CD4-positive, CD25-positive, alpha-beta regulatory T cell (primary cell): ENCODE data around the gene MCUR1. TPM values are rescaled to one million over a fixed set of nuclear protein-coding genes. Genes with fewer than 3 reads are reported as not detected.

Experiments used
- ATAC-seq, 2 donors: fragments of 150-1000 bp; cut with Tn5 transposase; one replicate each; pipeline ENCODE4 v1.10.0; 2021; ENCODE audit warnings: low read depth in 2 of 2, moderate number of reproducible peaks in 2 of 2, moderate library complexity in 1 of 2
- DNase-seq, 3 donors: peaks; one replicate each; pipeline versions ENCODE4 v3.0.0 to v3.0.0-alpha.2; 2012 to 2022; ENCODE audit warnings: mixed read lengths in 1 of 3
- H3K27ac ChIP-seq: one replicate; pipeline ENCODE4 v1.7.0; 2013; ENCODE audit warnings: mild to moderate bottlenecking, low read length; ENCODE audit not compliant: insufficient read depth, poor library complexity, severe bottlenecking
- H3K27me3 ChIP-seq: one replicate; pipeline ENCODE4 v1.7.0; 2013; ENCODE audit warnings: low read length; ENCODE audit not compliant: control insufficient read depth, insufficient read depth
- H3K36me3 ChIP-seq: one replicate; pipeline ENCODE4 v1.7.0; 2013; ENCODE audit warnings: mild to moderate bottlenecking, low read length, moderate library complexity; ENCODE audit not compliant: control insufficient read depth, insufficient read depth
- H3K4me1 ChIP-seq: 2 replicates; pipeline ENCODE4 v1.7.0; 2013; ENCODE audit warnings: mild to moderate bottlenecking, low read length; ENCODE audit not compliant: insufficient read depth, control insufficient read depth, poor library complexity, severe bottlenecking
- H3K4me3 ChIP-seq: one replicate; pipeline ENCODE4 v1.7.0; 2013; ENCODE audit warnings: low read depth, mild to moderate bottlenecking, low read length, moderate library complexity
- H3K9me3 ChIP-seq, 2 experiments: 1 replicate in 1 of 2; 2 replicates in 1 of 2; pipeline ENCODE4 v1.7.0; 2013; ENCODE audit warnings: low read length in 2 of 2, mild to moderate bottlenecking in 1 of 2, moderate library complexity in 1 of 2; ENCODE audit not compliant: control insufficient read depth in 2 of 2
- H3K27ac Mint-ChIP-seq, 3 donors: one replicate each; pipeline ENCODE4 v1.8.0; 2020 to 2022; ENCODE audit warnings: mild to moderate bottlenecking in 3 of 3, mixed read lengths in 3 of 3, moderate library complexity in 2 of 3
- H3K27me3 Mint-ChIP-seq: one replicate; pipeline ENCODE4 v1.8.0; 2022; ENCODE audit warnings: mild to moderate bottlenecking, mixed read lengths
- H3K36me3 Mint-ChIP-seq: one replicate; pipeline ENCODE4 v1.8.0; 2020; ENCODE audit warnings: mixed read lengths
- H3K4me1 Mint-ChIP-seq, 4 donors: one replicate each; pipeline ENCODE4 v1.8.0; 2020 to 2022; ENCODE audit warnings: mixed read lengths in 4 of 4, mild to moderate bottlenecking in 1 of 4
- H3K4me3 Mint-ChIP-seq, 4 donors: one replicate each; pipeline ENCODE4 v1.8.0; 2020 to 2022; ENCODE audit warnings: mild to moderate bottlenecking in 4 of 4, mixed read lengths in 4 of 4, moderate library complexity in 3 of 4
- H3K9me3 Mint-ChIP-seq, 7 donors: one replicate each; pipeline ENCODE4 v1.8.0; 2020 to 2022; ENCODE audit warnings: mixed read lengths in 7 of 7, mild to moderate bottlenecking in 3 of 7, moderate library complexity in 2 of 7
- polyA plus RNA-seq, 4 donors: library from polyadenylated mRNA; unstranded; fragments of 300-500 nt; fragmentation: Illumina TruSeq; gene quantifications; one replicate each; pipeline ENCODE4 v1.2.3, GENCODE V29; 2021
- total RNA-seq: library from RNA; stranded (reverse); gene quantifications from one replicate; pipeline ENCODE4 v1.2.3, GENCODE V29; 2022

The MCUR1 gene
- total and polyA plus RNA-seq, 5 donors from 2014 or later = 4.7 to 9.8 (median 8.4) TPM

DNA sequence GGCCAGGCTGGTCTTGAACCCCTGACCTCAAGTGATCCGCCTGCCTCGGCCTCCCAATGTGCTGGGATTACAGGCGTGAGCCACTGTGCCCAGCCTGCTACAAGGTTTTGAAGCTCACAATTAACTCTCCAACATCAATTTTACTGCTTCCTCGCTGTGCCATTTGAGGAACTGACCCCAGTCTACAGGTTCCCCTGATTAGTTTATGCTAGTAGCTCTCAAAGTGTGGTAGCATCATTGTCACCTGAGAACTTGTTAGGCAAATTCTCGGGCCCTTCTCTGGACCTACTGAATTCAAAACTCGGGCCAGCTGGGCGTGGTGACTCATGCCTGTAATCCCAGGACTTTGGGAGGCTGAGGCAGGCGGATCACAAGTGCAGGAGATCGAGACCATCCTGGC, 49.4 kb downstream of the MCUR1 start:
- H3K4me3 ChIP-seq = no peak overlapping the region
- H3K4me1 Mint-ChIP-seq = peaks cover 15 to 38% (median 29%) of the 10 kb centered on the region in 4 donors
- no peaks in the 10 kb centered on the region for H3K9me3 ChIP-seq
- H3K27ac Mint-ChIP-seq = no peak overlapping the region
- H3K4me1 ChIP-seq = peaks cover 25% of the 10 kb centered on the region
- no peaks in the 10 kb centered on the region for H3K27me3 Mint-ChIP-seq
- no peak for DNase-seq
- H3K27me3 ChIP-seq = no peaks in the 10 kb centered on the region
- ATAC-seq = no peak
- H3K27ac ChIP-seq = no peak overlapping the region
- no peak overlapping the region for H3K4me3 Mint-ChIP-seq
- H3K36me3 Mint-ChIP-seq = no peaks in the 10 kb centered on the region
- no peaks in the 10 kb centered on the region for H3K36me3 ChIP-seq
- no peaks in the 10 kb centered on the region for H3K9me3 Mint-ChIP-seq

DNA sequence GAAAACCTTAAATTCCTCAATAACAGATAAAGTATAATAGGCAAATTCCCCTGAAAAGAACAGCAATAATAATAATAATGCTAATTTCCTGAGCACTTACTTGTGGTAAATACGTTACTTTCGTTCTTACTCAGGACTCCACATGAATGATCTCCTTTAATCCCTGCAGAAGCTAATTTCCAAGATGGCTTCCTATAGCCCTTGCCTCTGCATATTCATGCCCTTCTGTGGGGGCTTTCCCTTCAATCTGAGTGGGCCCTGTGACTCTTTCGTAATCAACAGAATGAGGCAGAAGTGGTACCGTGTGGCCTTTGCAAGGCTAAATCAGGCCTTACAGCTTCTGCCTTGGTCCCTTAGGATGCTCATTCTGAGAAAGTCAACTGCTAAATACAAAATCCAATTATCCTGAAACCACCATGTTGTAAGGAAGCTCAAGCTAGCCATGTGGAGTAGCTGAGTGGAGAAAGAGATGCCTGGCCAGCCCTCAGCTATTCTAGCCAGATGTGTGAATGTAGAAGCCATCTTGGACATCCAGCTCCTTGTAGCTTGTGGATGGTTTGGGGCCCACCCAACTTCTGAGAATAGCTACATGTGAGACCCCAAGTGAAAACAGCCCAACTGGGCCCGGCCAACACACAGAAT, 50.5 kb downstream of the MCUR1 start:
- Mint-ChIP-seq H3K9me3 (no peaks in the 10 kb centered on the region), H3K27me3 (no peaks in the 10 kb centered on the region), H3K4me3 (no peak overlapping the region), H3K27ac (no peak overlapping the region), H3K36me3 (no peaks in the 10 kb centered on the region), H3K4me1 (peaks cover 15 to 38% (median 30%) of the 10 kb centered on the region in 4 donors)
- H3K9me3 ChIP-seq = no peaks in the 10 kb centered on the region
- peaks cover 25% of the 10 kb centered on the region for H3K4me1 ChIP-seq
- H3K27me3 ChIP-seq = no peaks in the 10 kb centered on the region
- DNase-seq (peak in 2 of 3 donors; percentile 12 to 36), ATAC-seq (peak; percentile 29 to 46)
- no peak overlapping the region for H3K27ac ChIP-seq
- H3K36me3 ChIP-seq = no peaks in the 10 kb centered on the region
- H3K4me3 ChIP-seq = peak overlapping the region; percentile 37

DNA sequence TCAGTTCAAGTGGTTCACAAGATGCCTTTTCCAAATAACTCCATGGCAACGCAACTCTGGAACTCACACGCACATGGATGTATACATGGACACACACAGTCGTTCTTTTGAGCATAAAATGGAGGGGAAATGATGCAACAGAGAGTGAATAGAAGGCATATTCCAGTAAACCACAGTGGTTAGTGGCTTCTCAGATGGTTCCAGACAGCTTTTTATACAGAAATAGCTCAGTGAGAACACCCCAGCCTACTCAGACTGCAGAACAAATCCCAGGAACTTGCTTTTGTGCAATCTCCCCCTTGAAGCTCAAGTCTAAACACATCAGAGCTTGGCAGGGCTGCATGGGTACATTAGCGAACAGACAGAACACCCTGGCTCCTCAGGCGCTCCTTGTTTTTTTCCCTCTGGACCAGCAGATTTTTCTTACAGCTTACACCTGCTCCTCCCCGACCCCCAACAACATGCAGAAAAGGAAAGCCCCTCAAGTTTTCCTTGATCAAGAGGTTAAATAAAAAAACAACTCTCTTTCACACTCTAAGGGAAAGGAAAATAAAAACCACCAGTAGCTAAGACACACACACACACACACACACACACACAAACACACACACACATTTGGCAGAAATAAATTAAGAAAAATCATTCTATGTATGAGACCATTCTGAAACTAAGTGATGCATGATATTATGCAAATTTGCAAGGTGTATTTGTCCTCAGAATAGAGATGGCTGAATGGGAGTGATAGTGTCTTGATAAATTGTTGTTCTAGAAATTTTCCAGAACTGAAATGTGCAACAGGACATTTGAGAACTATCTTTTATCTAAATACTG, 51.5 kb downstream of the MCUR1 start:
- peak overlapping the region; percentile 37 for H3K4me3 ChIP-seq
- peaks cover 15 to 38% (median 30%) of the 10 kb centered on the region in 4 donors for H3K4me1 Mint-ChIP-seq
- ATAC-seq = peak in 1 of 2 donors; percentile 26
- H3K36me3 Mint-ChIP-seq = no peaks in the 10 kb centered on the region
- H3K27ac ChIP-seq = no peak overlapping the region
- H3K9me3 Mint-ChIP-seq = no peaks in the 10 kb centered on the region
- peak overlapping the region; percentile 46 to 67 (median 48) for H3K27ac Mint-ChIP-seq
- H3K27me3 Mint-ChIP-seq = no peaks in the 10 kb centered on the region
- H3K9me3 ChIP-seq = no peaks in the 10 kb centered on the region
- H3K36me3 ChIP-seq = no peaks in the 10 kb centered on the region
- DNase-seq = peak in 1 of 3 donors; percentile 48
- peaks cover 25% of the 10 kb centered on the region for H3K4me1 ChIP-seq
- H3K4me3 Mint-ChIP-seq = peak overlapping the region in 2 of 4 donors; percentile 53 to 65
- H3K27me3 ChIP-seq = no peaks in the 10 kb centered on the region

DNA sequence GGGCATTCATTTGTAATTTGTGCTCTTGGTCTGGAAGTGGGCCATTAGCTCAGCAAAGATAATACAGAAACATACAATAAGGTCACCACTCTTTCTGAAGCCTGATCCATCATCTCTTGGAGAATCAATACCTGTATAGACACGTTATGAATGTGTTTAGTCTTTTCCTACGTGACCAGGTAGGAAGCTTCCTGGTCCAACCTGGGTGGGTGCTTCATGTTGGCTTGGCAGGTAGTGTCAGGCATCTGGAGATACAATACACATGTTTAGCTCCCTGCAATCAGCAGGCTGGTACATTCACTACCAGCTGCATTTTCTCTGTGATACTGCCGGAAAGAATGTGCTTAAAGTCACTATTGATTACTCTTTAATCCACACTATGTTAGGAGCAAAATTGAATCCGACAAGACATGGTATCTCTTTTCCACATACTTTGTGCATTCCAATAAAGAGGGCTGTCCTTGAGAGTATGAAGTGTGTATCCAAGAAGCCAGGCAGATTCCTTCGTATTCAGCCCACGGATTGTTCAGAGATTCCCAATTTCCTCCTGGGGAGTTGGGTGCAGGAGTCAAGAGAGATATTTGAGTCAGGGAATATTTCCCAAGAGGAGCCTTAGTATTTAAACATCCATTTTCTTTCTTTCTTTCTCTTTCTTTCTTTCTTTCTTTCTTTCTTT, 52.9 kb downstream of the MCUR1 start:
- Mint-ChIP-seq H3K27me3 (no peaks in the 10 kb centered on the region), H3K9me3 (peaks cover 0 to 1% (median 0%) of the 10 kb centered on the region in 7 donors), H3K4me3 (peak overlapping the region in 1 of 4 donors; percentile 15), H3K4me1 (peaks cover 15 to 30% (median 22%) of the 10 kb centered on the region in 4 donors), H3K36me3 (no peaks in the 10 kb centered on the region), H3K27ac (peak overlapping the region in 1 of 3 donors; percentile 13)
- H3K27me3 ChIP-seq = no peaks in the 10 kb centered on the region
- H3K36me3 ChIP-seq = no peaks in the 10 kb centered on the region
- DNase-seq (no peak), ATAC-seq (no peak)
- H3K9me3 ChIP-seq = no peaks in the 10 kb centered on the region
- H3K27ac ChIP-seq = no peak overlapping the region
- peaks cover 19% of the 10 kb centered on the region for H3K4me1 ChIP-seq
- no peak overlapping the region for H3K4me3 ChIP-seq

DNA sequence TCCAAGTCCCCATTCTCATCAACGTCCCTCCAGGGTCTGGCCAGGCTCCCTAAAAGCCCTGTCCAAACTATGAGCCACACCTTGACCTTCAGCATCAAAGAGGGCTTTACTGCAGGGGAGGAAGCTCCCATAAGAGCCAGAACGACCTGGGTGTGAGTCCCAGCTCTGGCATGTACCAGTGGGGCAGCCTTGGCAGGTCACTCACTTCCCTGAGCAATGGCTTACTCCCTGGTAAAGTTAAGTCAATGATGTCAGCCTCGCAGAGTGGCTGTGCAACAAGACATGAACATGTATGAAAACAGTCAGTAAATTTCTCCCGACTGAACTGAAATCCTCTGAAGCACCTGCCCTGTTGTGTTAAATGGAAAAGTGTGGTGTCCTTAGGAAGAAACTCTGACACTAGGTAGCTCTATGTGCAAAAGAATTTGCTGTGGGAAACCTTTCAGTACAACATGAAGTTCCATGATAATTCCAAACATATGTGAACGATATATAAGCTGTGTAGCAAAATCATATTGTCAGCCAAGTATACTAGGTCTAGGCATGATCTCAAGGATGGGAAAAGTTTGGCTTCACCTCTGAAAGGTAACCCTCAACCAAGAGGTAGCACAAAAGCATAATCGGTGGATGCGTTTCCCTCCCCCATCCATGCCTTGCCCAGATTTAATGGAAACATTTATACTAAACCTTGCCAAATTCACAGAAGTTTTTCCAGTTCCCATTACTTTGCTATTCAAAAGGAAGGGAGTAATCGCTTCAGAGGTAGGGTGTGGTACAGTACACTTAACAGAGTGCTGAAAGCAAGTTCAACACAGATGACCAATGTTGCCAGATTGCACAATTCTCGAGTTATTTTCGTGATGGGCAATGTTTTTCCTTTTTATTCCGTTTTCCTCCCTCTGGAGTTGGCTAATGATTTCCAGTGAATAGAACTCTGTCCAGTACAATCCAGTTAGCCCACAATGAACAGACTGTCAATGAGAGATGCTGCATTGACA, 53.8 kb downstream of the MCUR1 start:
- peaks cover 15 to 22% (median 18%) of the 10 kb centered on the region in 4 donors for H3K4me1 Mint-ChIP-seq
- DNase-seq (no peak), ATAC-seq (no peak)
- H3K9me3 ChIP-seq = no peaks in the 10 kb centered on the region
- no peaks in the 10 kb centered on the region for H3K27me3 ChIP-seq
- no peak overlapping the region for H3K27ac ChIP-seq
- no peaks in the 10 kb centered on the region for H3K27me3 Mint-ChIP-seq
- peaks cover 0 to 2% (median 0%) of the 10 kb centered on the region in 7 donors for H3K9me3 Mint-ChIP-seq
- H3K27ac Mint-ChIP-seq = peak overlapping the region in 1 of 3 donors; percentile 13
- H3K36me3 Mint-ChIP-seq = no peaks in the 10 kb centered on the region
- H3K4me3 Mint-ChIP-seq = no peak overlapping the region
- H3K4me1 ChIP-seq = peaks cover 19% of the 10 kb centered on the region
- no peak overlapping the region for H3K4me3 ChIP-seq
- no peaks in the 10 kb centered on the region for H3K36me3 ChIP-seq

DNA sequence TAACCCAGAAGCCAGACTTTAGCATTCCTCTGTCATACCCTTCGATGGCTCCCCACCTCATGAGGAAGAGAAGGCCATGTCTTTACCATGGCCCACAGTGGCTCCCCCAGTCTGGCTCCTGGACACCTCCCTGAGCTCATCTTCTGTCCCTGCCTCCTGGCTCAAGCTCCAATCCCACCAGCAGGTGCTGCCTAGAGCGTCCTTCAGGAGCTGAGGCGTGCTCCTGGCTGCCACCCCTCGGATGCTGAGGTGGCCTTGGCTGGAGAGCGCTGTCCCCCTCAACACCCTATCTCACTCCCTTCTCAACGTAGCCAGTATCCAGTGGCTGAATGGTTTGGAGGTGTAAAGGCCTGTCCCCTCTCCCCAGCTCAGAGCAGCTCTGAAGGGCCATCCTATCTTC, 55.3 kb downstream of the MCUR1 start:
- ATAC-seq (no peak), DNase-seq (no peak)
- Mint-ChIP-seq H3K27ac (peak overlapping the region in 1 of 3 donors; percentile 4), H3K27me3 (no peaks in the 10 kb centered on the region), H3K4me1 (peaks cover 15 to 20% (median 18%) of the 10 kb centered on the region in 4 donors), H3K36me3 (no peaks in the 10 kb centered on the region), H3K4me3 (peak overlapping the region in 1 of 4 donors; percentile 12), H3K9me3 (peaks cover 0 to 2% (median 0%) of the 10 kb centered on the region in 7 donors)
- H3K36me3 ChIP-seq = no peaks in the 10 kb centered on the region
- no peak overlapping the region for H3K4me3 ChIP-seq
- H3K27ac ChIP-seq = no peak overlapping the region
- no peaks in the 10 kb centered on the region for H3K9me3 ChIP-seq
- H3K27me3 ChIP-seq = no peaks in the 10 kb centered on the region
- peaks cover 19% of the 10 kb centered on the region for H3K4me1 ChIP-seq

DNA sequence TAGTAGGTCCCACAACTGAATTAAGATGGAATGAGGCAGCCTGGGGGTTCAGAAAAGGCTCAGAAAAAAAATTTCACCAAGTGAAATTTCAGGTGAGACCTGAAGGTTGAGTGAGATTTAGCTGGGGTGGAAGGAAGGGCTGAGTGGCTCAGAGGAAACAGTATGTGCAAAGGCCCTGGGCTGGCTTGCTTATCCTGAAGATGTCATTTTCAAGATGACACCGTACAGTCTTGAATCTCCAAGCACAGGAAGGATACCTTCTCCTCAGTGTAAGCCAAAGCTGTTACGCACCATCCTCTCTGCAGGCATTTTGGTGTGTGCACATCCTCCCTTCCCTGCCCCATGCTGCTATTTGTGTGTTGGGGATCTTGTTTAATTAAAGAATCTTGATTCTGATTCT, 59.7 kb downstream of the MCUR1 start:
- DNase-seq (no peak), ATAC-seq (no peak)
- Mint-ChIP-seq H3K4me3 (no peak overlapping the region), H3K27me3 (no peaks in the 10 kb centered on the region), H3K27ac (no peak overlapping the region), H3K4me1 (peaks cover 0 to 3% (median 0%) of the 10 kb centered on the region in 4 donors), H3K36me3 (no peaks in the 10 kb centered on the region), H3K9me3 (peaks cover 0 to 2% (median 0%) of the 10 kb centered on the region in 7 donors)
- no peak overlapping the region for H3K4me3 ChIP-seq
- no peaks in the 10 kb centered on the region for H3K36me3 ChIP-seq
- no peaks in the 10 kb centered on the region for H3K27me3 ChIP-seq
- no peak overlapping the region for H3K27ac ChIP-seq
- no peaks in the 10 kb centered on the region for H3K9me3 ChIP-seq
- no peaks in the 10 kb centered on the region for H3K4me1 ChIP-seq
